ENCODE data around the gene YJEFN3. TPM values are rescaled to one million over a fixed set of nuclear protein-coding genes. Genes with fewer than 3 reads are reported as not detected.

YJEFN3 gene
- polyA plus RNA-seq, 2 of the 4 experiments (the other 2 are of a cell fraction) = 3.2 to 7.2 TPM

- DNase-seq (ENCODE audit: low read depth in 1 of 2, low spot score in 1 of 2) (no peak), FAIRE-seq (no peak), ATAC-seq (no peak)
- CTCF ChIA-PET = no interaction called here
- WGBS (ENCODE audit: missing lambda C conversion rate) = 94% methylated on average over 6 of the region's 33 CpGs
- Histone ChIP-seq H3K4me2 (no peak overlapping the region), H3K4me1 (no peaks in the 10 kb centered on the region), H3K4me3 (no peak overlapping the region), H3K9me3 (no peaks in the 10 kb centered on the region), H3K27ac (no peak overlapping the region)
- POLR2A ChIA-PET = no interaction called here
- no peak for TF ChIP-seq HOXB5 (CRISPR knock-in tag; IDR thresholded peaks at IDR 0.05)
- TF ChIP-seq POLR2A (IDR thresholded peaks at IDR 0.05; ENCODE audit: low read length) = no peak
- no peak for TF ChIP-seq RAD21 (conservative IDR thresholded peaks at IDR 0.05 in 1 of 2, IDR thresholded peaks at IDR 0.05 in 1 of 2)
These were observed 30.3 kb upstream of the YJEFN3 start for GRCh38 chr19:19498255-19498991.

GRCh38 chr19:19499272-19499995 lies 29.3 kb upstream of the YJEFN3 start:
- ATAC-seq (peak in 1 of 2 experiments; percentile 15; a peak in 1 of 6 replicates), FAIRE-seq (no peak), DNase-seq (ENCODE audit: low read depth in 1 of 2, low spot score in 1 of 2) (no peak)
- no peaks in the 10 kb centered on the region for H3K9me3 ChIP-seq
- TF ChIP-seq MYC (IDR thresholded peaks at IDR 0.05; ENCODE audit: borderline replicate concordance, low read length) = no peak
- no peak for TF ChIP-seq CBX8 (IDR thresholded peaks at IDR 0.05)
- no peak for TF ChIP-seq RAD21 (conservative IDR thresholded peaks at IDR 0.05 in 1 of 2, IDR thresholded peaks at IDR 0.05 in 1 of 2)
- no peak for TF ChIP-seq RARB (CRISPR knock-in tag; IDR thresholded peaks at IDR 0.05)
- no peak for TF ChIP-seq SREBF2 (IDR thresholded peaks at IDR 0.05)
- no peak for TF ChIP-seq EHMT2 (IDR thresholded peaks at IDR 0.05; ENCODE audit: low read depth)
- H3K4me3 ChIP-seq = no peak overlapping the region
- H3K4me2 ChIP-seq = no peak overlapping the region
- no peak overlapping the region for H3K27ac ChIP-seq
- no peaks in the 10 kb centered on the region for H3K4me1 ChIP-seq
- ChIA-PET POLR2A (no interaction called here), CTCF (interaction anchor here (1.4 kb wide), 1 partner anchor 9 kb away, joined by 5 read pairs; no protein-coding TSS in a partner anchor)
- 78% methylated on average over 7 of the region's 18 CpGs for WGBS (ENCODE audit: missing lambda C conversion rate)

- ChIA-PET CTCF (interaction anchor here (0.8 to 1.0 kb wide), 2 partner anchors 14 to 136 kb away, joined by 3 read pairs; partner anchors contain the start of gene TSSK6), POLR2A (no interaction called here)
- FAIRE-seq = no peak
- H3K4me3 ChIP-seq = no peak overlapping the region
- no peak for TF ChIP-seq JUN (IDR thresholded peaks at IDR 0.05)
- TF ChIP-seq MAX (IDR thresholded peaks at IDR 0.05) = no peak
- TF ChIP-seq PBX3 (IDR thresholded peaks at IDR 0.05) = no peak
- TF ChIP-seq POLR2AphosphoS2 (conservative IDR thresholded peaks at IDR 0.05; ENCODE audit: low read length) = no peak
- no peaks in the 10 kb centered on the region for H3K4me1 ChIP-seq
- no peak overlapping the region for H3K27ac ChIP-seq
- H3K9me3 ChIP-seq = no peaks in the 10 kb centered on the region
- no peak overlapping the region for H3K4me2 ChIP-seq
- ATAC-seq = no peak
- DNase-seq (ENCODE audit: low read depth in 1 of 2, low spot score in 1 of 2) = no peak
- 95% methylated on average over 18 of the region's 34 CpGs for WGBS (ENCODE audit: missing lambda C conversion rate)
These were observed 27.6 kb upstream of the YJEFN3 start for GRCh38 chr19:19500975-19501644.

- no peak overlapping the region for H3K4me3 ChIP-seq
- no peaks in the 10 kb centered on the region for H3K9me3 ChIP-seq
- 95% methylated on average over 26 of the region's 26 CpGs for WGBS (ENCODE audit: missing lambda C conversion rate)
- ChIA-PET POLR2A (no interaction called here), CTCF (interaction anchor here (0.8 to 1.0 kb wide), 2 partner anchors 14 to 137 kb away, joined by 3 read pairs; partner anchors contain the start of gene TSSK6)
- no peaks in the 10 kb centered on the region for H3K4me1 ChIP-seq
- no peak for FAIRE-seq
- DNase-seq (ENCODE audit: low read depth in 1 of 2, low spot score in 1 of 2) = no peak
- ATAC-seq = no peak
- no peak overlapping the region for H3K27ac ChIP-seq
- H3K4me2 ChIP-seq = no peak overlapping the region
- TF ChIP-seq SREBF2 (IDR thresholded peaks at IDR 0.05) (no peak), NFE2L2 (conservative IDR thresholded peaks at IDR 0.05; ENCODE audit: low read length) (no peak), RAD21 (conservative IDR thresholded peaks at IDR 0.05 in 1 of 2, IDR thresholded peaks at IDR 0.05 in 1 of 2) (no peak), PBX3 (IDR thresholded peaks at IDR 0.05) (no peak), CBX8 (IDR thresholded peaks at IDR 0.05) (no peak), FOSL2 (IDR thresholded peaks at IDR 0.05) (no peak), FOSL2 (CRISPR knock-in tag; IDR thresholded peaks at IDR 0.05) (no peak), MAFK (IDR thresholded peaks at IDR 0.05; ENCODE audit: partially characterized antibody) (no peak), BCL3 (IDR thresholded peaks at IDR 0.05) (no peak), JUN (IDR thresholded peaks at IDR 0.05) (no peak), NR3C1 (IDR thresholded peaks at IDR 0.05) (no peak), FOXS1 (CRISPR knock-in tag; IDR thresholded peaks at IDR 0.05) (no peak), ZSCAN20 (CRISPR knock-in tag; IDR thresholded peaks at IDR 0.05) (no peak), CHD2 (IDR thresholded peaks at IDR 0.05; ENCODE audit: low read length, partially characterized antibody) (no peak)
These were observed 26.9 kb upstream of the YJEFN3 start for GRCh38 chr19:19501798-19502197.

All from A549 (cell line).